HepG2 (cell line): ENCODE results near the gene CDR2L. TPM values are rescaled to one million over a fixed set of nuclear protein-coding genes. Genes with fewer than 3 reads are reported as not detected.

ENCODE experiments used
- ATAC-seq: fragments of 200-7000 bp; cut with Tn5 transposase; 3 replicates; pipeline ENCODE4 v1.9.1; 2020; ENCODE audit warnings: mild to moderate bottlenecking, moderate library complexity
- BruUV-seq: library from RNA; stranded (reverse); fragments of 400-500 nt; replicated peaks from 2 replicates; lab custom pipeline; 2021; lab: Mats Ljungman, UMichigan
- CTCF ChIA-PET: fragments of 300-600 bp; formaldehyde crosslinking; extraction: SDS; loops from one replicate; lab custom pipeline; 2021; ENCODE audit warnings: low total read pairs, inconsistent platforms, low intra/inter-chr PET ratio; lab: Yijun Ruan, JAX
- POLR2A ChIA-PET: fragments of 350-600 bp; sonication (Branson Sonifier 250); formaldehyde crosslinking; loops from one replicate; lab custom pipeline; 2020; ENCODE audit warnings: antibody characterized with exemption, inconsistent platforms; lab: Yijun Ruan, JAX
- DNase-seq: peaks from one replicate; pipeline ENCODE4 v3.0.0-alpha.2; 2015; ENCODE audit warnings: low spot score
- FAIRE-seq: peaks from 3 replicates; lab custom pipeline; 2011; peaks lifted over from hg19 to GRCh38; lab: Jason Lieb, UNC
- H2AFZ ChIP-seq: one replicate; pipeline ENCODE4 v1.6.1; 2011; ENCODE audit warnings: low read length, inconsistent platforms
- H3K27ac ChIP-seq: fragments of 300-600 bp; 3 replicates; pipeline ENCODE4 v1.8.0; 2011; ENCODE audit warnings: mixed run types, mild to moderate bottlenecking, mixed read lengths, low read length, inconsistent platforms; ENCODE audit not compliant: insufficient read depth; ENCODE audit errors: extremely low read length
- H3K27me3 ChIP-seq, 2 experiments: fragments of 200-600 bp in 1 of 2; 2 replicates in 1 of 2; 3 replicates in 1 of 2; pipeline versions ENCODE4 v1.6.0 to v1.8.0; 2011; ENCODE audit warnings: low read length in 2 of 2, mild to moderate bottlenecking in 2 of 2, moderate library complexity in 2 of 2, inconsistent platforms in 1 of 2; ENCODE audit not compliant: insufficient read depth in 2 of 2, control insufficient read depth in 1 of 2
- H3K36me3 ChIP-seq, 2 experiments: fragments of 200-600 bp in 1 of 2; replicated peaks in 1 of 2; 2 replicates in 1 of 2; 3 replicates in 1 of 2; pipeline versions ENCODE4 v1.5.1 to v1.8.0; 2011; ENCODE audit warnings: low read length in 2 of 2, inconsistent platforms in 1 of 2; ENCODE audit not compliant: insufficient read depth in 2 of 2, control insufficient read depth in 1 of 2
- H3K4me1 ChIP-seq: 2 replicates; pipeline ENCODE4 v1.5.1; 2012; ENCODE audit warnings: low read length, inconsistent platforms; ENCODE audit not compliant: insufficient read depth
- H3K4me2 ChIP-seq: 2 replicates; pipeline ENCODE4 v1.6.0; 2011; ENCODE audit warnings: low read depth, low read length, inconsistent platforms
- H3K4me3 ChIP-seq, 3 experiments: fragments of 200-600 bp in 1 of 3; sonication (generic), shearing (Covaris generic) in 1 of 3; replicated peaks in 1 of 3; 2 replicates each; pipeline ENCODE4 v1.5.1; 2011 to 2016; ENCODE audit warnings: low read length in 3 of 3, inconsistent platforms in 2 of 3, low read depth in 2 of 3, mild to moderate bottlenecking in 2 of 3, control low read depth in 1 of 3, mixed read lengths in 1 of 3; ENCODE audit not compliant: insufficient read depth in 1 of 3
- H3K79me2 ChIP-seq: one replicate; pipeline ENCODE4 v1.6.1; 2011; ENCODE audit warnings: low read length, inconsistent platforms; ENCODE audit not compliant: insufficient read depth
- H3K9ac ChIP-seq: 2 replicates; pipeline ENCODE4 v1.6.0; 2011; ENCODE audit warnings: mild to moderate bottlenecking, low read depth, low read length, inconsistent platforms; ENCODE audit not compliant: insufficient read depth
- H3K9me3 ChIP-seq: 2 replicates; pipeline ENCODE4 v1.5.1; 2012; ENCODE audit warnings: mild to moderate bottlenecking, low read length
- H4K20me1 ChIP-seq: 2 replicates; pipeline ENCODE4 v1.6.0; 2011; ENCODE audit warnings: inconsistent platforms, mild to moderate bottlenecking, low read length, moderate library complexity; ENCODE audit not compliant: insufficient read depth
- BRCA1 ChIP-seq: sonication (generic); formaldehyde crosslinking; IDR thresholded peaks from 2 replicates; pipeline ENCODE4 v1.4.0; 2020; ENCODE audit warnings: missing genetic modification reagents
- HNRNPL ChIP-seq: fragments of 200-400 bp; formaldehyde crosslinking; IDR thresholded peaks from 2 replicates; pipeline ENCODE4 v1.6.1; 2017; ENCODE audit warnings: mild to moderate bottlenecking, low read depth, low read length
- MAFK ChIP-seq, 2 experiments: IDR thresholded peaks in 1 of 2; conservative IDR thresholded peaks in 1 of 2; 2 replicates each; pipeline ENCODE4 v1.6.1; 2011; ENCODE audit warnings: improper control_type of control experiment in 2 of 2, low read length in 2 of 2
- NFIC ChIP-seq: IDR thresholded peaks from 2 replicates; pipeline ENCODE4 v1.6.1; 2012; ENCODE audit warnings: mild to moderate bottlenecking, low read length, inconsistent platforms
- TFAP4 ChIP-seq: sonication (generic); IDR thresholded peaks from 2 replicates; pipeline ENCODE4 v1.6.1; 2016; ENCODE audit warnings: low read depth, borderline replicate concordance
- ZBTB3 ChIP-seq: sonication (generic); formaldehyde crosslinking; IDR thresholded peaks from 2 replicates; pipeline ENCODE4 v1.4.0; 2020; ENCODE audit warnings: low read depth, mild to moderate bottlenecking, moderate library complexity, missing genetic modification reagents, borderline replicate concordance
- ZBTB39 ChIP-seq: sonication (generic); formaldehyde crosslinking; IDR thresholded peaks from 2 replicates; pipeline ENCODE4 v1.5.0; 2020; ENCODE audit warnings: missing genetic modification reagents
- ZMAT5 ChIP-seq: sonication (generic); formaldehyde crosslinking; IDR thresholded peaks from 2 replicates; pipeline ENCODE4 v1.5.0; 2020; ENCODE audit warnings: mild to moderate bottlenecking, low read depth, missing genetic modification reagents, borderline replicate concordance
- ZNF569 ChIP-seq: sonication (generic); formaldehyde crosslinking; IDR thresholded peaks from 2 replicates; pipeline ENCODE4 v1.5.0; 2020; ENCODE audit warnings: mild to moderate bottlenecking, missing genetic modification reagents, moderate library complexity, borderline replicate concordance
- ZNF580 ChIP-seq: IDR thresholded peaks from 2 replicates; pipeline ENCODE4 v1.6.1; 2016; ENCODE audit warnings: low read depth, borderline replicate concordance
- ZNF687 ChIP-seq: sonication (generic); formaldehyde crosslinking; IDR thresholded peaks from 2 replicates; pipeline ENCODE4 v1.5.1; 2020; ENCODE audit warnings: mild to moderate bottlenecking, missing genetic modification reagents, moderate library complexity
- ZSCAN21 ChIP-seq: sonication (generic); formaldehyde crosslinking; IDR thresholded peaks from 2 replicates; pipeline ENCODE4 v1.8.0; 2022; ENCODE audit warnings: mild to moderate bottlenecking, missing genetic modification reagents, moderate library complexity, borderline replicate concordance
- WGBS: methylation state at CpG from one replicate; pipeline ENCODE4 v1.1.6; 2017; ENCODE audit warnings: low lambda C conversion rate; 5-methylcytosine and 5-hydroxymethylcytosine counted together
- in situ Hi-C: cut with HindIII; loops from 2 replicates; pipeline ENCODE4 v1.10.0; 2017; ENCODE audit warnings: low pct_unique_long_range_greater_than_20kb; ENCODE audit not compliant: extremely low pct_ligation_motif_present
- intact Hi-C: fragments of 100-400 bp; cut with micrococcal nuclease; formaldehyde crosslinking; loops from one replicate; pipeline ENCODE4 v1.10.0; 2022; ENCODE audit not compliant: unreplicated experiment
- polyA plus RNA-seq, 8 experiments: library from polyadenylated mRNA; depleted of rRNA in 3 of 8; stranded (reverse) in 7 of 8; unstranded in 1 of 8; fragments of >200 nt; fragmentation: Illumina TruSeq in 4 of 8; extraction: Trizol in 4 of 8; gene quantifications; 2 replicates each; pipeline versions ENCODE4 v1.2.1 to v1.2.3, GENCODE V29; 2011 to 2016; ENCODE audit warnings: low read depth in 4 of 8, missing spikeins in 1 of 8, mixed read lengths in 1 of 8; ENCODE audit not compliant: insufficient read depth in 1 of 8
- total RNA-seq, 5 experiments: library from RNA; depleted of rRNA; stranded (reverse); fragments of >200 nt; fragmentation: Illumina TruSeq; extraction: Trizol; gene quantifications; 2 replicates each; pipeline ENCODE4 v1.2.3, GENCODE V29; 2016; ENCODE audit warnings: low read depth in 1 of 5

Gene CDR2L
- total and polyA plus RNA-seq, 2 of the 13 experiments (the other 11 are each of a cell fraction or from before 2014, with no cell fraction given) = 1.9 to 2.1 TPM

GRCh38 chr17:75030161-75030560, 42.7 kb downstream of the CDR2L start (continued):
- TF ChIP-seq ZNF569 = no peak
- TF ChIP-seq ZBTB3 (CRISPR knock-in tag) = no peak
- no peak for TF ChIP-seq ZMAT5 (CRISPR knock-in tag)
- TF ChIP-seq NFIC = no peak

GRCh38 chr17:75031972-75032719, 44.7 kb downstream of the CDR2L start:
- Histone ChIP-seq H3K9me3 (no peaks in the 10 kb centered on the region), H3K27ac (no peak overlapping the region), H3K4me1 (peaks cover 37% of the 10 kb centered on the region), H3K36me3 (no peaks in the 10 kb centered on the region), H3K4me3 (peak overlapping the region; percentile 2 to 93 (median 76); a peak in 5 of 6 replicates), H3K9ac (no peak overlapping the region), H2AFZ (peak overlapping the region; percentile 20), H4K20me1 (no peaks in the 10 kb centered on the region), H3K4me2 (peak overlapping the region; percentile 98), H3K79me2 (no peaks in the 10 kb centered on the region), H3K27me3 (peaks cover 0 to 6% of the 10 kb centered on the region in 2 experiments; a peak in 3 of 5 replicates)
- in situ Hi-C loops (no loop called here), intact Hi-C loops (no loop called here)
- CTCF ChIA-PET = no interaction called here
- FAIRE-seq (no peak), ATAC-seq (no peak), DNase-seq (peak; percentile 54)
- no TSS peak for BruUV-seq
- WGBS = 21% methylated on average over 10 of the region's 10 CpGs
- POLR2A ChIA-PET = interaction anchor here (0.7 to 2.5 kb wide), 4 partner anchors 8 to 621 kb away, joined by 3 to 22 read pairs (median 4); partner anchors contain the start of genes FDXR and MRPL58
- peak in 1 of 2 experiments; percentile 27; a peak in 1 of 4 replicates for TF ChIP-seq MAFK (conservative IDR thresholded peaks at IDR 0.05 in 1 of 2, IDR thresholded peaks at IDR 0.05 in 1 of 2; ENCODE audit: low read length in 2 of 2)
- TF ChIP-seq HNRNPL = 0 out of 2 replicates have a peak, but pooled peaks have one; percentile 53
- TF ChIP-seq ZSCAN21 (CRISPR knock-in tag) = no peak
- TF ChIP-seq ZNF687 = no peak; the same call in 1 of the 2 replicates
- 0 out of 2 replicates have a peak, but pooled peaks have one; percentile 18 for TF ChIP-seq ZNF580 (CRISPR knock-in tag)
- no peak for TF ChIP-seq BRCA1 (CRISPR knock-in tag)
- TF ChIP-seq TFAP4 = peak; percentile 76; the same call in 1 of the 2 replicates
- TF ChIP-seq ZBTB39 (CRISPR knock-in tag) = no peak
